WTC11 (cell line): ENCODE results near the gene CKM.

Experiments used
- AFF4 ChIP-seq: sonication (generic); formaldehyde crosslinking; IDR thresholded peaks from 2 replicates; pipeline ENCODE4 v1.8.1; 2023; ENCODE audit warnings: mild to moderate bottlenecking, missing genetic modification reagents, borderline replicate concordance
- CTCF ChIP-seq: fragments of 200-600 bp; IDR thresholded peaks from 2 replicates; pipeline ENCODE4 v1.8.0; 2022; ENCODE audit warnings: antibody characterized with exemption
- KAT7 ChIP-seq: sonication (generic); formaldehyde crosslinking; IDR thresholded peaks from 2 replicates; pipeline ENCODE4 v1.8.1; 2023; ENCODE audit warnings: missing genetic modification reagents, mild to moderate bottlenecking, borderline replicate concordance

- TF ChIP-seq AFF4 (CRISPR knock-in tag) = no peak
- TF ChIP-seq KAT7 = no peak
- no peak for TF ChIP-seq CTCF
These were observed 28.2 kb downstream of the CKM start for GRCh38 chr19:45294291-45295029.
